OCI-LY3 (cell line): ENCODE measurements around the gene MYOT.

Source experiments
- H2AFZ ChIP-seq: fragments of 200-600, 300-600 bp; shearing (Covaris generic); 2 replicates; pipeline ENCODE4 v1.6.0; 2014; ENCODE audit warnings: antibody characterized with exemption, low read depth, low read length
- H3K27ac ChIP-seq: fragments of 200-600, 300-600 bp; sonication (generic); 2 replicates; pipeline ENCODE4 v1.5.1; 2014; ENCODE audit warnings: mild to moderate bottlenecking, low read length, moderate library complexity, mixed read lengths
- H3K27me3 ChIP-seq: fragments of 200-600, 300-600 bp; sonication (generic); 2 replicates; pipeline ENCODE4 v1.6.1; 2014; ENCODE audit warnings: low read depth, low read length, mixed read lengths
- H3K36me3 ChIP-seq: fragments of 200-600, 300-600 bp; sonication (generic); replicated peaks from 2 replicates; pipeline ENCODE3; 2014; ENCODE audit warnings: low read depth, low read length, mixed read lengths
- H3K4me1 ChIP-seq: fragments of 300-600, 200-600 bp; sonication (generic); 2 replicates; pipeline ENCODE4 v1.6.1; 2014; ENCODE audit warnings: low read length, mixed read lengths
- H3K4me2 ChIP-seq: fragments of 200-600, 300-600 bp; sonication (generic); 2 replicates; pipeline ENCODE4 v1.6.1; 2014; ENCODE audit warnings: low read length, mixed read lengths
- H3K4me3 ChIP-seq: fragments of 300-600, 200-600 bp; sonication (generic); 2 replicates; pipeline ENCODE4 v1.5.1; 2014; ENCODE audit warnings: antibody characterized with exemption, mild to moderate bottlenecking, low read length, moderate library complexity
- H3K79me2 ChIP-seq: fragments of 300-600, 200-600 bp; shearing (Covaris generic); 2 replicates; pipeline ENCODE4 v1.6.1; 2014; ENCODE audit warnings: mild to moderate bottlenecking, low read length, mixed read lengths
- H3K9ac ChIP-seq: fragments of 300-600, 200-600 bp; shearing (Covaris generic); 2 replicates; pipeline ENCODE4 v1.6.0; 2014; ENCODE audit warnings: mild to moderate bottlenecking, low read length, moderate library complexity
- H3K9me3 ChIP-seq: fragments of 200-600, 300-600 bp; shearing (Covaris generic); 2 replicates; pipeline ENCODE4 v1.6.1; 2014; ENCODE audit warnings: low read length, mixed read lengths; ENCODE audit not compliant: insufficient read depth
- H4K20me1 ChIP-seq: fragments of 200-600, 300-600 bp; sonication (generic); 2 replicates; pipeline ENCODE4 v1.6.1; 2016; ENCODE audit warnings: low read length, mixed read lengths; ENCODE audit not compliant: insufficient read depth
- EZH2phosphoT487 ChIP-seq: fragments of 200-600 bp; shearing (Covaris generic); IDR thresholded peaks from 2 replicates; pipeline ENCODE4 v1.6.1; 2018; ENCODE audit warnings: antibody characterized with exemption, mixed run types, low read depth
- TF ChIP-seq, protein P1 (sequence below): fragments of 200-600, 300-600 bp; sonication (generic); IDR thresholded peaks from 2 replicates; pipeline ENCODE4 v1.5.1; 2014; ENCODE audit warnings: antibody characterized with exemption, low read length, low read depth

The MYOT gene

DNA sequence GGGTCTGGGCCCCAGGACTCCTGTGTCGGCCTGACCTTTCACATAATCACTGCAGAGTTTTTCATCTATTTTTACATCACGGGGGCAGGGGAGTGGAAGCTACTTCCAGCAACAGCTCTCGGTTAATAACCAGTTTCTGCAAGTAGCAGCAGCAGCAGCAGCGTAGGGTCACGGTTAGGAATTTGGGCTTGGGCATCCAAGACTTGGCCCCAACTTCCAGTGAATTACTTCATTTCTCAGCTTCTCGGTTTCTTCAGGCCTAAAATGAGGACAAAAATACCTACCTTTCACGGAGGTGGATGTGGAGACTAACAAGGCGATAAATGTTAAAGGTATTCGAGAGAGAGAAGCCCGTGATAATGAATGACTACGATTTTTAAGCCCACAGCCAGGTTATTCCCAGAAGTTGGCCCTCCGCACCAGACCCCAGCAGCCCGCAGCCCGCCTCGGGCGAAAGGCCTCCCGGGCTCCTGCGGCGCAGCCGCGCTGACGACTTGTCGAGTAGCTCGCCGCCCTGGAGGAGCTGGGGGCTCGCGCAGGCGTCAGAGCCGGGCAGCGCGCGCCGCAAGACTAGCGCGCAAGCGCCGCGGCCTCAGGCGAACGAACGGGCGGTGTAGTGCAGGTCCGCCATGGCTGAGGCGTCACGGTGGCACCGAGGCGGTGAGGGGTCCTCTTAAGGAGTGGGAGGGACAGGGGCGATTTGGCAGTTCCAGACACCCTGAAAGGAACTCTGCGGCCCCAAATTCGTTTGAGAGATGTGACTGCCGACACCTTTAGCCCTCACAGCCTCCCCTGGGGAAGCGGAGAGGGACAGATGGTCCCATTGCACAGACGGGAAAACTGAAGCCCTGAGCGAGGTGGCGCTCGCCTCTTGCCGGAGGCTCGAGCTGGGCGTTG is 21.5 kb downstream of the MYOT start, which contains the start of gene PKD2L2:
TSS of gene PKD2L2 (plus strand) at position 595 of the 897 bp plus-strand sequence. CDS start at position 630, 35 bp downstream.
- H3K4me1 ChIP-seq, result peaks cover 12% of the 10 kb centered on the region
- H4K20me1 ChIP-seq, result no peaks in the 10 kb centered on the region
- H3K4me3 ChIP-seq, result peak within 1 kb of the TSS; percentile 99
- no peaks in the 10 kb centered on the region for H3K36me3 ChIP-seq
- no peaks in the 10 kb centered on the region for H3K9me3 ChIP-seq
- peak within 1 kb of the TSS; percentile 99 for H2AFZ ChIP-seq
- H3K4me2 ChIP-seq, result peak within 1 kb of the TSS; percentile 97
- TF ChIP-seq, protein P1, sequence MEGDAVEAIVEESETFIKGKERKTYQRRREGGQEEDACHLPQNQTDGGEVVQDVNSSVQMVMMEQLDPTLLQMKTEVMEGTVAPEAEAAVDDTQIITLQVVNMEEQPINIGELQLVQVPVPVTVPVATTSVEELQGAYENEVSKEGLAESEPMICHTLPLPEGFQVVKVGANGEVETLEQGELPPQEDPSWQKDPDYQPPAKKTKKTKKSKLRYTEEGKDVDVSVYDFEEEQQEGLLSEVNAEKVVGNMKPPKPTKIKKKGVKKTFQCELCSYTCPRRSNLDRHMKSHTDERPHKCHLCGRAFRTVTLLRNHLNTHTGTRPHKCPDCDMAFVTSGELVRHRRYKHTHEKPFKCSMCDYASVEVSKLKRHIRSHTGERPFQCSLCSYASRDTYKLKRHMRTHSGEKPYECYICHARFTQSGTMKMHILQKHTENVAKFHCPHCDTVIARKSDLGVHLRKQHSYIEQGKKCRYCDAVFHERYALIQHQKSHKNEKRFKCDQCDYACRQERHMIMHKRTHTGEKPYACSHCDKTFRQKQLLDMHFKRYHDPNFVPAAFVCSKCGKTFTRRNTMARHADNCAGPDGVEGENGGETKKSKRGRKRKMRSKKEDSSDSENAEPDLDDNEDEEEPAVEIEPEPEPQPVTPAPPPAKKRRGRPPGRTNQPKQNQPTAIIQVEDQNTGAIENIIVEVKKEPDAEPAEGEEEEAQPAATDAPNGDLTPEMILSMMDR, result peak; percentile 26
- no peak for TF ChIP-seq EZH2phosphoT487
- no peaks in the 10 kb centered on the region for H3K27me3 ChIP-seq
- H3K79me2 ChIP-seq, result peaks cover 4% of the 10 kb centered on the region; the same call in 1 of the 2 replicates
- peak within 1 kb of the TSS; percentile 66 for H3K27ac ChIP-seq
- peak within 1 kb of the TSS; percentile 99 for H3K9ac ChIP-seq

DNA sequence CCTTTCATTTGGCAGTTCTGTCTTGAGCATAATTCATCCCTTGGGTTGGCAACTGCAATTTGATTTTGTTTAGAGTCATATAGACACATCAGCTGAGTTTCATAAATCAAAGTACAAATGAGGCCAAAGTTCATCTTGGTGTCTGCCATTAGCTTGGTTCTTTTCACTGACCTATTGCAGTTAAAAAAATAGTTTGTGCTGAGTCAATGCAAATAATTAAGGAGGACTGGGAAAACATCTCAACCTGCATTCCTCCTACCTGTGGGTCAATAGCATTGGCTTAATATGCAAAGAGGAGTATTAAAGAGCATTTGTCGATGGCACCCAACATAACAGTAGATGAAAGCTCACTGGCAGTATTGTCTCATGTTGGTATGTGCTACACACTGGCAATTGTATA is 23.2 kb downstream of the MYOT start:
- H3K36me3 ChIP-seq, result no peaks in the 10 kb centered on the region
- H3K79me2 ChIP-seq, result peaks cover 4% of the 10 kb centered on the region; the same call in 1 of the 2 replicates
- TF ChIP-seq EZH2phosphoT487, result no peak
- TF ChIP-seq, protein P1, result no peak
- no peaks in the 10 kb centered on the region for H4K20me1 ChIP-seq
- no peak overlapping the region for H3K4me3 ChIP-seq
- H3K27me3 ChIP-seq, result no peaks in the 10 kb centered on the region
- H3K27ac ChIP-seq, result no peak overlapping the region
- H3K9ac ChIP-seq, result no peak overlapping the region
- H3K9me3 ChIP-seq, result no peaks in the 10 kb centered on the region
- no peak overlapping the region for H3K4me2 ChIP-seq
- peaks cover 12% of the 10 kb centered on the region for H3K4me1 ChIP-seq
- no peak overlapping the region for H2AFZ ChIP-seq

DNA sequence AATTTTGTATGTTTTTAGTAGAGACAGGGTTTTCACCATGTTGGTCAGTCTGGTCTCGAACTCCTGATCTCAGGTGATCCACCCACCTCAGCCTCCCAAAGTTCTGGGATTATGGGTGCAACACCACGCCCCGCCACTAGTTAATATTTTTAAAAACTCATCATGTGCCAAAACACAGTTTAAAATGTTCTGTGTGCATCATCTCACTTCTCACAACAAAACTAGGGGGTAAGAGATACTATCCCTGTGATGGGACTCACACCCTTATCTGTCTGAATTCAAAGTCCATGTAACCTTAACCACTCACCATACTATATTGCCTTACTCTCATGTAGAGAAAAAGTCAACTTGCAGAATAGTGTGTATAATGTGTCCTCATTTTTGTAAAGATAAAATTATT is 24.2 kb downstream of the MYOT start:
- Histone ChIP-seq H3K4me3 (no peak overlapping the region), H3K27me3 (no peaks in the 10 kb centered on the region), H3K36me3 (no peaks in the 10 kb centered on the region), H3K9me3 (no peaks in the 10 kb centered on the region), H3K27ac (no peak overlapping the region), H2AFZ (no peak overlapping the region), H3K4me2 (no peak overlapping the region), H4K20me1 (no peaks in the 10 kb centered on the region), H3K79me2 (peaks cover 4% of the 10 kb centered on the region; the same call in 1 of the 2 replicates), H3K9ac (no peak overlapping the region), H3K4me1 (peaks cover 12% of the 10 kb centered on the region)
- TF ChIP-seq, protein P1, result no peak
- no peak for TF ChIP-seq EZH2phosphoT487

DNA sequence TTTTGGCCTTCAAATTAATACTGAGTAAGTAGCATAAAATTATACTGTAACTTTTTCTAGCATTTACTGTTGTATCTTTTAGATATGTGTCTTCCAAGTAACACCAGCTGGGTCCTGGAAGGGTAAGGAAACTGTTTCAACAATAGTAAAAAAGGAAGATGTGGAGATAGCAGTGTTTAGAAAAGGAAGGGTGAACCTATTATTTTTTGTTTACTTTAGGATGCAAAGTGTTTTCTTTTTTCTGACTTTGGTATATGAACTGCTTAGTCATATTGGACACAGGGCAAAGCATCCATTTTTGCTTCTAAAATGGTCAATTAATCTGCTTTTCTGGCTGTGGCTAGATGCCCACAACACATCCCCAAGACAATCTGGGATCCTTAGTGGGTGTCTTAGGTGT is 26.9 kb downstream of the MYOT start:
- no peaks in the 10 kb centered on the region for H3K36me3 ChIP-seq
- no peaks in the 10 kb centered on the region for H3K27me3 ChIP-seq
- no peak for TF ChIP-seq EZH2phosphoT487
- TF ChIP-seq, protein P1, result no peak
- H3K79me2 ChIP-seq, result no peaks in the 10 kb centered on the region
- H3K4me1 ChIP-seq, result peaks cover 6% of the 10 kb centered on the region
- no peak overlapping the region for H3K4me3 ChIP-seq
- H4K20me1 ChIP-seq, result no peaks in the 10 kb centered on the region
- H3K9me3 ChIP-seq, result no peaks in the 10 kb centered on the region
- no peak overlapping the region for H3K9ac ChIP-seq
- H3K4me2 ChIP-seq, result no peak overlapping the region
- no peak overlapping the region for H2AFZ ChIP-seq
- no peak overlapping the region for H3K27ac ChIP-seq
